ENCODE data around the gene DYTN.

DNA sequence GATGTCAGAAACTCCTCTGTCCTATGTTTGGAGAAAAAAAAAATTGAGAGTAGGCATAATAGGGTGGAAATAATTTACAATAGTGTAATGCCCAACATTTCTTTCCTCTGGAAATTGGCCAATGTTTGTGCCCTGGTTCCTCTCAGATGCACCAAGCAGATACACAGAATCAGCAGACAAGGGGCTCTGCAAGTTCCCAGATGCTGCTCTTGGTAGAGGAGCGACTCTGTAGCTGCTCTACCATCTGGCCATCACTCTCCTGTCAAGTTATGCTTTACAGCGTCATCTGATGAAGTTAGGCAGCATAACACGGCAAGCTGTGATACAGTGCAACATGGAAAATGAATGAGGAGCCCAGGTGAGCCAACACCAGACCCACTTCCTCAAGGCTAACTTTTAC lies 1.6 kb downstream of the DYTN start:
- TF ChIP-seq TCF7 (CRISPR knock-in tag; IDR thresholded peaks at IDR 0.05; ENCODE audit: low read depth) (no peak), JUN (CRISPR knock-in tag; IDR thresholded peaks at IDR 0.05) (no peak)
- TF ChIP-seq, protein P1, sequence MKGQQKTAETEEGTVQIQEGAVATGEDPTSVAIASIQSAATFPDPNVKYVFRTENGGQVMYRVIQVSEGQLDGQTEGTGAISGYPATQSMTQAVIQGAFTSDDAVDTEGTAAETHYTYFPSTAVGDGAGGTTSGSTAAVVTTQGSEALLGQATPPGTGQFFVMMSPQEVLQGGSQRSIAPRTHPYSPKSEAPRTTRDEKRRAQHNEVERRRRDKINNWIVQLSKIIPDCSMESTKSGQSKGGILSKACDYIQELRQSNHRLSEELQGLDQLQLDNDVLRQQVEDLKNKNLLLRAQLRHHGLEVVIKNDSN (CRISPR knock-in tag; IDR thresholded peaks at IDR 0.05) = no peak
- TF ChIP-seq, protein P2, sequence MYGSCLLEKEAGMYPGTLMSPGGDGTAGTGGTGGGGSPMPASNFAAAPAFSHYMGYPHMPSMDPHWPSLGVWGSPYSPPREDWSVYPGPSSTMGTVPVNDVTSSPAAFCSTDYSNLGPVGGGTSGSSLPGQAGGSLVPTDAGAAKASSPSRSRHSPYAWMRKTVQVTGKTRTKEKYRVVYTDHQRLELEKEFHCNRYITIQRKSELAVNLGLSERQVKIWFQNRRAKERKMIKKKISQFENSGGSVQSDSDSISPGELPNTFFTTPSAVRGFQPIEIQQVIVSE (CRISPR knock-in tag; IDR thresholded peaks at IDR 0.05; ENCODE audit: borderline replicate concordance) = no peak
